ENCODE measurements around the gene RBM39.

DNA sequence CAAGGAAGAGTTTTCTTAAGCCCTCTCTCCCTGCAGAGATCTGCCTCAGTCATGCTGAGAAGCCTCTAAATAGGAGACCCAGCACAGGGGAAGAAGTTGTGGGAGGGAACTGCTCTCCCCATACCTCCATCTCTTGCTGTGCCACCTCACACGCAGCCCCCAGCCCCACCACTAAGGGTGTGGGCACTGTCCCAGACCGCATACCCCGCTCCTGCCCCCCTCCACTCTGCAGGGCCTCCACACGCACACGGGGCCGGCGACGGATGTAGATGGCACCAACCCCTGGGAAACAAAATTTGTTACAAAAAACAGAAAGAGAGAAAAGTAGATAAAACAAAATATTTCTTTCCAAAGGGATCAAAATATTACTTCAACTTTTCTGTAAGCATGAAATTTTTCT, 67.1 kb downstream of the RBM39 start:
- TF ChIP-seq CTCF (IDR thresholded peaks at IDR 0.05) (no peak), POLR2AphosphoS5 (IDR thresholded peaks at IDR 0.05) (no peak), POLR2A (IDR thresholded peaks at IDR 0.05; ENCODE audit: low read depth) (no peak)
